ENCODE results near the gene ARHGAP8.
"Not testable (repeated sequence)": the region's sequence is repeated elsewhere in the genome, so short reads cannot be mapped to it uniquely, and the experiment has no call there.

The ARHGAP8 gene

DNA sequence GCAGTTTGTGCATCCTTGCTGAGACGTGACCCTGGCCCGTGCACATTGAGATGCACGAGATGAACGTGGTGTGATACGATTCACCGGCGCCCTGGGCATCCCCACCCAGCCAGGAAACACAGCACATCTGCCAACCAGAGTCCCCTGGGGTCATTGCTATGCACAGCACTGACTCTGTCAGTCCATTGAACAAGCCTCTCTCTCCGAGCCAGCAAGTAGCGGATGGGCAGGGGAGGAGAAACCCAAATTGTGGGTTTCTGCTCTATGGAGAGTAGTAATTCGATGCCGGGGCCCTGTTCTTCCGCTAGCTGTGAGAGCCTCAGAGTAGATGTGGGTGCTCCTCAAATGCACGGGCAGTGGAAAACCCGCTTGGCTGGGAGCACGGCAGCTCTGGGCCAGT, 85.1 kb downstream of the ARHGAP8 start:
- no peak for DNase-seq

GRCh38 chr22:44838316-44839016, 86.1 kb downstream of the ARHGAP8 start:
- DNase-seq: no peak

DNA sequence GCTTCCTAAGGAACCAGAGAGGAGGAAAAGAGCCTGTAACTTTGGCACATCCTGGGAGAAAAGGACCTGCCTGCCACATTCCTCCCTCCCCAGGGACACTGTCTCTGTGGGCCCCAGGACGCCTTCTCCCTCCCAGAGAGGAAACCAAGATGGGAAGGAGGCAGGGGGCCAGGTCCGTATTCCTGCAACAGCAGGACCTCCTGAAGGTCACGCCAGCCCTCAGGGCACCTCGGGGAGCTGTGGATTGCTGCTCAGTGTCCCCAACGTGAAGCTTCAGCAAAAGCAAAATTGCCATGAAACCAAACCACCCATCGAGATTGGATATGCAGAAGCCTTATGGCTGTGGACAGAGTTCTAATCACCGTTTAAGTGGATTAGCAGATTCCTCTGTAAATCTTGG, 86.7 kb downstream of the ARHGAP8 start:
- DNase-seq: no peak

DNA sequence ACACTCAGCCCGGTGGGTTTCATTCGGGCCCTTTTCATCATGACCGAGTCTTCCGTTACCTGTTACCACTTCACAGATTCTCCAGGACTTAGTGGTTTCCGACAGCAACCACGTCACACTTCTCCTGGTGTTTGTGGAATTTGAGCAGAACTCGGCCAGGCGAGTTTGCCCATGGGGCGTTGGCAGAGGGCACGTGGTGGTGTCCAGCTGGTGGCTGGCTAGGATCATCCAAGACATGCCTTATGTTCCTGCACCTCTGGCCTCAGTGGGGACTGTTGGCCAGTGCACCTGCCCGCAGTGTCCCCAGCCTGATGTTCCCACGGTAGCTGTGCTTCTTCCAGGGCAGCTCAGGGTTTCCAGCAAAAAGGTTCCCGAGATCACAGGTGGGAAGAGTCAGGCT, 87.3 kb downstream of the ARHGAP8 start:
- DNase-seq: no peak

DNA sequence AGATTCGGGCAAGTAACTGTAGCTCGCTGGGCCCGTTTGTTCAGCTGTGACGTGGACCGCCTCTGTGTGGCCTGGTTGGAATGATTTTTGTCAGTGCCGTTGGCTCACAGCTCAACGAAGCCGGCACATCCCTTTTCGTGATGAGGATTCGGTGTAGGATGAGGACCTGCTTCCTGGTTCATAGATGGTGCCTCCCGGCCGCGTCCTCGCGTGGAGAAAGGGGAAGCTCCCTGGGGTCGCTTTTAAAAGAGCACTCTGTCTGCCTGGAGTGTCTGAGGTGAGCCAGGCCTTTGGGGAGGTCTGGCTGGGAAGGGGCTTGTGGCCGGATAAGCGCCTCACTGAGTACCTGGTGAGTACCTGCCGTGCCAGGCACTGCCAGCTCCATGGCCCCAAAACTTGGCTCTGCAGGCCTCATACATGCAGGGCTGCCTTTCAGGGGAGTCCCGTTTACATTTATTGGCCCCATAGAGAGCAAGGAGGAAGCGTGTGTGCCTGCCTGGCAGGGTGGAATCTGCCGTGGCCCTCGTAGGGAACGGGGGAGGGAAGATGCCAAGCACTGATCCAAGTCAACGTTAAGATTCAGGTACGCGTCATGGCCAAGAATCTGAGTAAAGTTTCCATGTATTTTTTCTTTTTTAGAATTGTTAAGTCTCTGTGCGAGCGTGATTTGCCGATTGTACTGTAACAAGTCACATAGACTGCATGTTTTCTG, 88.4 kb downstream of the ARHGAP8 start:
- no peak for DNase-seq

- DNase-seq: no peak
Observed at GRCh38 chr22:44842417-44842816, 90.0 kb downstream of the ARHGAP8 start.

DNA sequence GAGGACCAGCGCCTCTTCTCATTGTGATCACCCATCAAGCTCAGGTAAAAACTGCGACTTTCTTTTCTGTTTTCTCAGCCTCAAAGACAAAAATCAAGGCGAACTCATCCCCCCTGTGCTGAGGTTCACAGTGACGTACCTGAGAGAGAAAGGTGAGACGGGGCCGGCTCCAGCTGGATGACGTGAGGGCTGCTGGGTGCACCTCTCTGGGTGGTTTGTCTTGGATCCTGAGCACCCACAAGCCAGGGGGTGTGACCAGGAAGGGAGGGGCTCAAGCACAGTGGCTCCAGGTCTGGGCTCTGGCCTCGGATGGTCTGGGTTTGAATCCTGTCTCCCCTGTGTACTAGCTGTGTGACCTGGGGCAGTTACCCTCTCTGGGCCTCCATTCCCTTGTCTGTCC, 92.8 kb downstream of the ARHGAP8 start:
- DNase-seq: no peak

DNA sequence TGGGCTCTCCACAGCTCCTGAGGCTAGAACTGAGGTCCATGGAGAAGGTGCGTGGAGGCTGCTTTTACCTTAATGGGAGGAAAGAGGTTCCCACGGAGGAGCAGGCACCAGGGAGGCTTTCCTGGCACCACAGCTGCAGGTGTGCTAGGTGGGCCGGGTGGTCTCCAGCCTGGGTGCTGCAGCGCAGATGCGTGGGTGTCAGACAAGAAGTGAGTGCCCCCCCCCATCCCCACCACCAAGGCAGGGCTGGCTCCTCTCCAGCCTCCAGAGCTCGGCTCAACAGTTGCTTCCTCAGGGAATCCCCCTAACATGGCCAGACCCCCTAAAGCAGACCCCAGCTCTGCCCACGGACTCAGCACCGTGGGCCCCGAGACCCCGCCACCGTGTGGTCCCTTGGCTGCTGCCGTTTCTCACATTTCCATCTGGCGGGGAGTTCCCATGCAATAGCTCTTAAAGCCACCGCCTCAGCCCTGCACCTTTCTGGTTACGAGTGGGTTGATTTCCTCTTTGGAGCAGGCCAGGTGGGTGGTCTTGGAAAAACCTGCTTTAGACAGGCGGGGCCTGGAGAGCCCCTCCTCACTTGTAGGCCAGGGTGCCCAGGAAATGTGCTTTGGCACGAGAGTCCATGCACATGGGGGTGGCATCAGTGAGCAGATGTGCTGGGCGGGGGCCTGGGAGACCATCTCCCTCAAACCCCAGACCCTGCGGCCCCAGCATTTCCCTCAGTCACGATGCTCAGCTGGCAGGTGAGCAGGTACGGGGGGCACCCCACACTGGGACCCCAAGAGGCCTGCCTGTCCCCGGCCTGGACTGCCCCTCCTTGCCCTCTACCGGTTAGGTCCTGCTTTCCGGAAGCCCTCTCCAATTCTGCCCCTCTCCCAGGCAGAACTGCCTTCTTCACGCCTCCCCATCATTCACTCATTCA, 93.7 kb downstream of the ARHGAP8 start:
- DNase-seq: no peak

DNA sequence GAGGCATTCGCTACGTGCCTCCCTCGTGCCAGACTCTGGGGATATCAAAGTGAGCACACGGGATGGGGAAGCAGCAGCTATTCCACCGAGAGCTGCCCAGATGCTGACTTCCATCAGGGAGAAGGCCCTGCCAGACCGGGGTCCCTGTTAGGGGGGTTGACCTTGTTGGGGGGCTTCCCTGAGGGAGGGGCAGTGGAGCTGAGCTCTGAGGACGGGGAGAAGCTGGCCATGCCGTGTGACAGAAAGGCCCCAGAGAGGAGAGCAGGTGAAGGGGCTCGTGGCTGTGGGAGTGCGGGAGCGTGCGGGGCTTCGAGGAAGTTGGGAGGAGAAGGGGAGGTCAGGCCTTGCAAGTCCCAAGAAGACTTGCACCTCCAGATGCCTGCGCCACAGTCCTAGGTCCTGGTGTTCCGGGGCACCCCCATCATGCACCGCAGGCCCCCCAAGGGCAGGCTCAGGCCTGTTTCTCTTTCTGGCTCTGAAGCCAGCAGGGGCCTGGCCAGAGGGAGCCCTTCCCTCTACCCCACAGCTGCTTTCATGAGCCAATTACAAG, 94.4 kb downstream of the ARHGAP8 start:
- DNase-seq: no peak

DNA sequence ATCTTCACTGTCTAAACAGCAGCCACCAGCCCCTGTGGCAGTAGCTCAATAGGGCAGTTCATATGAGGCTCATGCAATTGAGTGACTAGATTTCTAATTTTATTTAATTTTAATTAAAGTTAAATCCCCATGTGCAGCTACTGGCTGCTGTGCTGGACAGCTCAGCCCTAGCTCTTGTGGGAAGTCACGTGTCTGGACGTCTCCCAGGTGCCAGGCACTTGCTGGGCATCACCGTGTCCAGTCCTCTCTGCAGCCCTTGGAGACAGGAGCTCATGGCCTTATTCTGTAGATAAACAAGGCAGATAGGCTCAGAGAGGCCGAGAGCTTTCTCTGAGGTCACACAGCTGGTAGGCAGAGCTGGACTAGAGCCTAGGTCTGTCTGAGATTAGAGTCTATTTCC, 95.0 kb downstream of the ARHGAP8 start:
- DNase-seq: no peak

- DNase-seq: no peak
Observed at GRCh38 chr22:44847892-44848291, 95.5 kb downstream of the ARHGAP8 start.

GRCh38 chr22:44848296-44848741, 95.9 kb downstream of the ARHGAP8 start:
- DNase-seq: no peak

DNA sequence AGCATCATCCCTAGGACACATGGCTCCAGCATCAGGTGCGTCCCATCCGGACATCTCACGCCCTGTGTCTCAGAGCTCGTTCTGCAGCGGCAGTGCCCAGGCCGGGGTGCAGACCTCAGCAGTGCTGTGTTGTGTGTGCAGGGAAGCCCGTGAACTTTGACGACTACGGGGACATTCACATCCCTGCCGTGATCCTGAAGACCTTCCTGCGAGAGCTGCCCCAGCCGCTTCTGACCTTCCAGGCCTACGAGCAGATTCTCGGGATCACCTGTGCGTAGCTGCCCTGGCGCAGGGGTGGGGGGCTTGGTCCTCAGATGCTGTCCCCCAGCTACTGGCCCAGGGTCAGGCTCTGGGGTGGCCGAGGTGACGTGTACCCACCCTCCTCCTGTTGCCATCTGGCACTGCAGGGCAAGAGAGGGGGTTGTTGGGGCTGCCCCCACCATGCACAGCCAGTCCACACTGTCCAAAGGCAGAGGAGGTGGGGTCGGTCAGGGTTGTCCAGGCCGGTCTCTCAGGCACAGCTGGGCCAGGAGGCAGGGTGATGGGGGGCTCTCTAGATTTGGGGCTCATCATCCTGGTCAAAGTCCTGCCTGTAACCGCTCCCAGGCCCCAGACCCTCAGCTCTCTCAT, 96.5 kb downstream of the ARHGAP8 start:
- DNase-seq: no peak

GRCh38 chr22:44850946-44851345, 98.6 kb downstream of the ARHGAP8 start:
- no peak for DNase-seq

GRCh38 chr22:44854641-44855040, 102.3 kb downstream of the ARHGAP8 start:
- not testable (repeated sequence) for DNase-seq

- DNase-seq: no peak
Observed at GRCh38 chr22:44855855-44856254, 103.5 kb downstream of the ARHGAP8 start.

- DNase-seq: not testable (repeated sequence)
Observed at GRCh38 chr22:44858819-44859218, 106.4 kb downstream of the ARHGAP8 start.

- no peak for DNase-seq
Observed at GRCh38 chr22:44859641-44860040, 107.3 kb downstream of the ARHGAP8 start.

GRCh38 chr22:44860311-44860710, 107.9 kb downstream of the ARHGAP8 start:
- no peak for DNase-seq

DNA sequence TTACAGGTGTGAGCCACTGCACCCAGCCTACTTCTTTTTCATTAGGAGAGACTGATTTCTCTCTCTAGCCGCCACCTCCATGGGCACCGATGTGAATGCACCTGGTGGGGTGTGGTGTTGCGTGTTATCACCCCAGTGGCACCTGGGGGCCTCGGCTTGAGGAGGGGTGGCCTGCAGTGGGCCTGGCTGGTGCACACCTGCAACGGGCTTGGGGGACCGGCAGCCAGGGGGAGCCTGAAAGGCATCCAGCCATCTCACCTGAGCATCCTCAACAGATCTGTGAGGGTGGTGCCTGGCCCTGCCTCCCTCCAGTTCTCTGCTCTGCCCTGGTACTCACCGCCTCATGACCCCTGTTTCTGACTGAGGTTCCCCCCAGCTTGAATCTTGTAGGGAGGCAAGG, 108.9 kb downstream of the ARHGAP8 start:
- no peak for DNase-seq

- no peak for DNase-seq
Observed at GRCh38 chr22:44862281-44862680, 109.9 kb downstream of the ARHGAP8 start.

DNA sequence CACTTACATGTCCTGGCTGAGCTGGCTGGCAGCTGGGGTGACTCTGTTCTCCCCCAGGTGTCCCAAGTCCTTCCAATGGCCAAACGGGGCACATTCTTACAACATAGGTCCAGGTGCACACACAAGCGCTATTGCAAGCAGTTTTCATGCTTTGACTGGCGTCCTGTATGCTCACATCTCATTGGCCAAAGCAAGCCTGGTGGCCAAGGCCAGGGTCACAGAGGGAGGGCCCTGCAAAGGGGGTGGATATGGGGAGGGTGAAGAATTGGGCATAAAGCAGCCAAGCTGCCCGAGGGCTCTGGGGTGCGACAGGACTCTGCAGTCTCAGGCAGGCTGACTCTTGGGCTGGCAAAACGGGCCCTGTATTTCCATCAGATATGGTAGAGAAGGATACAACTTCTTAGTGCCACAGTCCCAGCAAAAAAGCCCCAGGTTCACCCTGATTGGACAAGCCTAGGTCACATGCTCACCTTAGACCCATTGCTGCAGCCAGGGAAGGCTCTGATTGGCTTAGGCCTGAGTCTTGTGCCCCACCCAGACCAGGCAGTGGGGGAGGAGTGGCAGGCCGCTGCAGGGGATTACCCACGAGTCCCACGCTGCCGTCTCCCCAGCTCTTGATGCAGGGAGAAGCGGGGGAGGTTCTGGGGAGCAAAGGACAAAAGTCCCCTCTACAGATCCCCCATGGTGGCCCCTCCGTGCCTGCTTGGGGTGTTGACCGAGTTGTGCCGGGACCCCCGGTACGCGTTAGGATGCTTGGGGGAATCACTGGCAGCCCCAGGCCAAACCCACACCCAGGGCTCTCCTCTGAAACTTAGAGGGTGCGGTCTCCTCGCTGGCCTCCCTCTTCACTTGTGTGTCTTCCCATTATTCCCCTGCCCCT, 110.8 kb downstream of the ARHGAP8 start:
- DNase-seq: no peak
